Mononuclear cell (primary cell): ENCODE data around the gene EDNRA. TPM values are rescaled to one million over a fixed set of nuclear protein-coding genes. Genes with fewer than 3 reads are reported as not detected.

Experiments used
- H3K27me3 ChIP-seq: 2 replicates; pipeline ENCODE4 v1.6.0; 2011; ENCODE audit warnings: low read length, control low read depth; ENCODE audit not compliant: insufficient read depth
- H3K4me1 ChIP-seq: 2 replicates; pipeline ENCODE4 v1.5.1; 2011; ENCODE audit warnings: mild to moderate bottlenecking, low read length, control low read depth; ENCODE audit not compliant: insufficient read depth
- H3K4me3 ChIP-seq: 2 replicates; pipeline ENCODE4 v1.5.1; 2011; ENCODE audit warnings: mild to moderate bottlenecking, low read length, moderate library complexity
- H3K9me3 ChIP-seq: 2 replicates; pipeline ENCODE4 v1.5.1; 2011; ENCODE audit warnings: low read depth, mild to moderate bottlenecking, control low read depth, low read length
- total RNA-seq: library from RNA; depleted of rRNA; stranded (reverse); fragments of >200 nt; gene quantifications from one replicate; pipeline ENCODE4 v1.2.3, GENCODE V29; 2012

EDNRA gene
- total RNA-seq, 1 donor: under 0.01 TPM

- Histone ChIP-seq H3K4me1 (no peaks in the 10 kb centered on the region), H3K27me3 (no peaks in the 10 kb centered on the region)
These were observed 35.2 kb downstream of the EDNRA start for GRCh38 chr4:147516133-147516532.

GRCh38 chr4:147518086-147518485, 37.2 kb downstream of the EDNRA start:
- Histone ChIP-seq H3K4me3 (no peak overlapping the region), H3K27me3 (no peaks in the 10 kb centered on the region), H3K9me3 (no peaks in the 10 kb centered on the region), H3K4me1 (no peaks in the 10 kb centered on the region)

More at GRCh38 chr4:147516133-147516532, 35.2 kb downstream of the EDNRA start:
- H3K4me3 ChIP-seq: no peak overlapping the region
- no peaks in the 10 kb centered on the region for H3K9me3 ChIP-seq

GRCh38 chr4:147518846-147519767, 38.2 kb downstream of the EDNRA start:
- H3K27me3 ChIP-seq: no peaks in the 10 kb centered on the region
- H3K4me1 ChIP-seq: no peaks in the 10 kb centered on the region
- H3K4me3 ChIP-seq: no peak overlapping the region
- H3K9me3 ChIP-seq: no peaks in the 10 kb centered on the region

- no peaks in the 10 kb centered on the region for H3K9me3 ChIP-seq
- H3K4me3 ChIP-seq: no peak overlapping the region
- no peaks in the 10 kb centered on the region for H3K4me1 ChIP-seq
- no peaks in the 10 kb centered on the region for H3K27me3 ChIP-seq
These were observed 43.7 kb downstream of the EDNRA start for GRCh38 chr4:147524601-147525000.

GRCh38 chr4:147525494-147526271, 44.8 kb downstream of the EDNRA start:
- no peaks in the 10 kb centered on the region for H3K4me1 ChIP-seq
- no peaks in the 10 kb centered on the region for H3K27me3 ChIP-seq
- H3K4me3 ChIP-seq: no peak overlapping the region
- no peaks in the 10 kb centered on the region for H3K9me3 ChIP-seq

- Histone ChIP-seq H3K4me3 (no peak overlapping the region), H3K27me3 (no peaks in the 10 kb centered on the region), H3K4me1 (no peaks in the 10 kb centered on the region), H3K9me3 (no peaks in the 10 kb centered on the region)
These were observed 45.4 kb downstream of the EDNRA start for GRCh38 chr4:147526272-147526654.

- no peaks in the 10 kb centered on the region for H3K9me3 ChIP-seq
- H3K4me1 ChIP-seq: no peaks in the 10 kb centered on the region
- H3K27me3 ChIP-seq: no peaks in the 10 kb centered on the region
- H3K4me3 ChIP-seq: no peak overlapping the region
These were observed 47.2 kb downstream of the EDNRA start for GRCh38 chr4:147528054-147528453.

- no peak overlapping the region for H3K4me3 ChIP-seq
- no peaks in the 10 kb centered on the region for H3K27me3 ChIP-seq
- no peaks in the 10 kb centered on the region for H3K4me1 ChIP-seq
- H3K9me3 ChIP-seq: no peaks in the 10 kb centered on the region
These were observed 49.2 kb downstream of the EDNRA start for GRCh38 chr4:147530134-147530533.

- no peaks in the 10 kb centered on the region for H3K27me3 ChIP-seq
- no peak overlapping the region for H3K4me3 ChIP-seq
- no peaks in the 10 kb centered on the region for H3K4me1 ChIP-seq
- H3K9me3 ChIP-seq: no peaks in the 10 kb centered on the region
These were observed 49.8 kb downstream of the EDNRA start for GRCh38 chr4:147530723-147531122.

GRCh38 chr4:147532896-147533295, 52.0 kb downstream of the EDNRA start:
- no peaks in the 10 kb centered on the region for H3K27me3 ChIP-seq
- no peaks in the 10 kb centered on the region for H3K4me1 ChIP-seq
- no peak overlapping the region for H3K4me3 ChIP-seq

GRCh38 chr4:147533331-147533730, 52.4 kb downstream of the EDNRA start:
- H3K9me3 ChIP-seq: no peaks in the 10 kb centered on the region
- no peaks in the 10 kb centered on the region for H3K4me1 ChIP-seq
- no peak overlapping the region for H3K4me3 ChIP-seq
- no peaks in the 10 kb centered on the region for H3K27me3 ChIP-seq

More at GRCh38 chr4:147532896-147533295, 52.0 kb downstream of the EDNRA start:
- no peaks in the 10 kb centered on the region for H3K9me3 ChIP-seq

GRCh38 chr4:147535124-147535523, 54.2 kb downstream of the EDNRA start:
- no peaks in the 10 kb centered on the region for H3K9me3 ChIP-seq

GRCh38 chr4:147538711-147539110, 57.8 kb downstream of the EDNRA start:
- H3K4me1 ChIP-seq: no peaks in the 10 kb centered on the region
- no peaks in the 10 kb centered on the region for H3K9me3 ChIP-seq
- H3K4me3 ChIP-seq: no peak overlapping the region
- no peaks in the 10 kb centered on the region for H3K27me3 ChIP-seq

More at GRCh38 chr4:147535124-147535523, 54.2 kb downstream of the EDNRA start:
- no peaks in the 10 kb centered on the region for H3K4me1 ChIP-seq
- no peak overlapping the region for H3K4me3 ChIP-seq
- no peaks in the 10 kb centered on the region for H3K27me3 ChIP-seq

GRCh38 chr4:147539959-147540358, 59.1 kb downstream of the EDNRA start:
- Histone ChIP-seq H3K4me1 (no peaks in the 10 kb centered on the region), H3K27me3 (no peaks in the 10 kb centered on the region), H3K4me3 (no peak overlapping the region), H3K9me3 (no peaks in the 10 kb centered on the region)

GRCh38 chr4:147542229-147542990, 61.5 kb downstream of the EDNRA start:
- Histone ChIP-seq H3K4me1 (no peaks in the 10 kb centered on the region), H3K9me3 (no peaks in the 10 kb centered on the region), H3K4me3 (no peak overlapping the region), H3K27me3 (no peaks in the 10 kb centered on the region)
